ENCODE measurements around the gene RAE1. TPM values are rescaled to one million over a fixed set of nuclear protein-coding genes. Genes with fewer than 3 reads are reported as not detected.

RAE1 gene
- total RNA-seq, 1 experiment from 2014 or later, result 53.1 TPM

DNA sequence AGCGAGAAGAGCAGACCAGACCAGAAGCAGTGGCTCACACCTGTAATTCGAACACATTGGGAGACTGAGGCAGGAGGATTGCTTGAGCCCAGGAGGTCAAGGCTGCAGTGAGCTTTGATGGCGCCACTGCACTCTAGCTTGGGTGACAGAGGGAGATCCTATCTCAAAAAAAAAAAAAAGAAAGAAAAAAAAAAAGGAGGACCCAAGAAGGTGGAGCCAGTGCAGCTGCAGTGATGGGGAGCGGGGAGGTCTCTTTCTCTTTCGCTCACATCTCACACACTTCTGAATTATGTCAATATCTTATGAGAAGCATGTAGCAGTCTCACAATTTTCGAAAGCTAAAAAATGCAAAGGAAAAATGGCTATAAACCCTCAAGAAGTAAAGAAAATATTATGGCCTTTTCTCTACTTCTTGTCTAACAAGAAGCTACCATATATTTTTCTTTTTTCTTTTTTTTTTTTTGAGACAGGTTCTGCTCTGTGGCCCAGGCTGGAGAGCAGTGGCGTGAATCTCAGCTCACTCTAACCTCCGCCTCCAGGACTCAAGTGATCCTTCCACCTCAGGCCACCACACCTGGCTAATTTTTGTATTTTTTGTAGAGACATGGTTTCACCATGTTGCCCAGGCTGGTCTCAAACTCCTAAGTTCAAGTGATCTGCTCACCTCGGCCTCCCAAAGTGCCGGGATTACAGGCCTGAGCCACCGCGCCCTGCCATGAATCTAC, 25.3 kb upstream of the RAE1 start:
- no peaks in the 10 kb centered on the region for H3K27me3 ChIP-seq (ENCODE audit: insufficient read depth, low read length)
- no peaks in the 10 kb centered on the region for H3K79me1 ChIP-seq (ENCODE audit: insufficient read depth, low read depth, low read length, poor library complexity, severe bottlenecking)
- Mint-ChIP-seq H3K27ac (no peak overlapping the region), H3K27me3 (ENCODE audit: low read depth) (peaks cover 24% of the 10 kb centered on the region), H3K4me3 (no peak overlapping the region; a peak in 1 of 5 replicates), H3K36me3 (ENCODE audit: insufficient read depth in 1 of 3, low read depth in 3 of 3) (no peaks in the 10 kb centered on the region), H3K9me3 (no peaks in the 10 kb centered on the region), H3K4me1 (peaks cover 30 to 42% of the 10 kb centered on the region in 2 experiments)
- no peak overlapping the region for H2BK12ac ChIP-seq (ENCODE audit: insufficient read length, low read depth, low read length)
- H4K20me1 ChIP-seq (ENCODE audit: control insufficient read depth, insufficient read depth, insufficient read length), result no peaks in the 10 kb centered on the region
- H2BK120ac ChIP-seq (ENCODE audit: low read depth, low read length, poor library complexity, severe bottlenecking), result no peak overlapping the region
- no peak overlapping the region for H4K8ac ChIP-seq (replicated peaks; ENCODE audit: insufficient read length, low read depth, low read length)
- no peaks in the 10 kb centered on the region for H3K23me2 ChIP-seq (ENCODE audit: insufficient read length, low read depth, low read length, poor library complexity, severe bottlenecking)
- no peak overlapping the region for H3K23ac ChIP-seq (ENCODE audit: insufficient read length, low read depth, low read length)
- DNase-seq, result no peak
- no peak overlapping the region for H4K91ac ChIP-seq (ENCODE audit: insufficient read length, low read depth, low read length)
- no peak overlapping the region for H3T11ph ChIP-seq (ENCODE audit: low read length)
- no peak overlapping the region for H3K56ac ChIP-seq (ENCODE audit: insufficient read length, low read depth, low read length)
- H4K5ac ChIP-seq (ENCODE audit: insufficient read length, low read depth, low read length), result no peak overlapping the region
- no peak overlapping the region for H3K4me2 ChIP-seq (ENCODE audit: insufficient read depth, insufficient read length, low read length)
- no peak overlapping the region for H2BK20ac ChIP-seq (ENCODE audit: low read depth, low read length, poor library complexity, severe bottlenecking)
- H3K9me3 ChIP-seq (ENCODE audit: control insufficient read depth, low read depth, low read length), result no peaks in the 10 kb centered on the region
- no peak overlapping the region for H3K27ac ChIP-seq (ENCODE audit: insufficient read length, low read depth, low read length)
- no peak overlapping the region for H3K18ac ChIP-seq (ENCODE audit: insufficient read length, low read depth, low read length)
- WGBS (ENCODE audit: extremely low coverage, insufficient read length, low lambda C conversion rate), result no CpG with 5 or more reads among the region's 12 CpGs
- H2AFZ ChIP-seq (ENCODE audit: low read length), result no peak overlapping the region
- no peak overlapping the region for H3K9ac ChIP-seq (ENCODE audit: extremely low read depth, insufficient read length, low read length)
- H3K4ac ChIP-seq (ENCODE audit: low read depth, low read length), result no peak overlapping the region
- H3K4me1 ChIP-seq (ENCODE audit: insufficient read depth, low read length), result no peaks in the 10 kb centered on the region
- H3K14ac ChIP-seq (ENCODE audit: insufficient read depth, low read length), result no peak overlapping the region
- TF ChIP-seq, protein P1, sequence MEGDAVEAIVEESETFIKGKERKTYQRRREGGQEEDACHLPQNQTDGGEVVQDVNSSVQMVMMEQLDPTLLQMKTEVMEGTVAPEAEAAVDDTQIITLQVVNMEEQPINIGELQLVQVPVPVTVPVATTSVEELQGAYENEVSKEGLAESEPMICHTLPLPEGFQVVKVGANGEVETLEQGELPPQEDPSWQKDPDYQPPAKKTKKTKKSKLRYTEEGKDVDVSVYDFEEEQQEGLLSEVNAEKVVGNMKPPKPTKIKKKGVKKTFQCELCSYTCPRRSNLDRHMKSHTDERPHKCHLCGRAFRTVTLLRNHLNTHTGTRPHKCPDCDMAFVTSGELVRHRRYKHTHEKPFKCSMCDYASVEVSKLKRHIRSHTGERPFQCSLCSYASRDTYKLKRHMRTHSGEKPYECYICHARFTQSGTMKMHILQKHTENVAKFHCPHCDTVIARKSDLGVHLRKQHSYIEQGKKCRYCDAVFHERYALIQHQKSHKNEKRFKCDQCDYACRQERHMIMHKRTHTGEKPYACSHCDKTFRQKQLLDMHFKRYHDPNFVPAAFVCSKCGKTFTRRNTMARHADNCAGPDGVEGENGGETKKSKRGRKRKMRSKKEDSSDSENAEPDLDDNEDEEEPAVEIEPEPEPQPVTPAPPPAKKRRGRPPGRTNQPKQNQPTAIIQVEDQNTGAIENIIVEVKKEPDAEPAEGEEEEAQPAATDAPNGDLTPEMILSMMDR (conservative IDR thresholded peaks at IDR 0.05), result no peak
- no peak overlapping the region for H2BK5ac ChIP-seq (ENCODE audit: insufficient read length, low read length)
- no peak overlapping the region for H2BK15ac ChIP-seq (ENCODE audit: low read depth, low read length)
- H3K79me2 ChIP-seq (ENCODE audit: insufficient read depth, low read length), result no peaks in the 10 kb centered on the region
- no peak overlapping the region for H2AK5ac ChIP-seq (ENCODE audit: insufficient read length, low read length)
